GM23248 (cell line): Measurements from ENCODE around the gene PEAR1.

Experiments
- EZH2 ChIP-seq: fragments of 200-600 bp; sonication (generic); IDR thresholded peaks from 2 replicates; pipeline ENCODE4 v1.6.1; 2018; ENCODE audit warnings: antibody characterized with exemption, mild to moderate bottlenecking; ENCODE audit not compliant: insufficient read depth, poor library complexity, severe bottlenecking
- EZH2phosphoT487 ChIP-seq: fragments of 200-600 bp; sonication (generic); IDR thresholded peaks from 2 replicates; pipeline ENCODE4 v1.6.1; 2018; ENCODE audit warnings: antibody characterized with exemption, moderate library complexity, mild to moderate bottlenecking, low read depth; ENCODE audit not compliant: insufficient read depth

GRCh38 chr1:156959925-156960324 is 66.4 kb downstream of the PEAR1 start:
- TF ChIP-seq EZH2phosphoT487, result no peak
- no peak for TF ChIP-seq EZH2
